ENCODE measurements around the gene FZD1.

DNA sequence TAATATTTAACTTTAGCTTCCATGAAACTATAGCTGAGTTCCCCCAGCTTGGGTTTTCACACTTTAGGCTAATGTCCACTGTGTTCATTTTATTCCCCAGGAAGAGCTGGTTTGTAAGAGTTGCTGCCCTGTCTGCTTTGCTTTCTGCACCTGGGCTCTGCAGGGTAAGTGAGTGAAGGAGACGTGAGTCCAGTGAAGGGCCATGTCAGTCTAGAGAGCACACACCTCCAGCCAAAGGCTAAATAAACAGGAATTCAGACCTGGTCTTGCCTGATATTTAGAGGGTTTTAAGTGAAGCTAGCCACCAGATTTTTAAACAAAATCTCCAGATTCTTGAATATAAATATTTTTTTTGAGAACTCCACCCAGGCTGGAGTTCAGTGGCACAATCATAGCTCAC, 24.5 kb upstream of the FZD1 start:
- TF ChIP-seq EZH2 (IDR thresholded peaks at IDR 0.05; ENCODE audit: low read depth) = no peak
- TF ChIP-seq, protein P1, sequence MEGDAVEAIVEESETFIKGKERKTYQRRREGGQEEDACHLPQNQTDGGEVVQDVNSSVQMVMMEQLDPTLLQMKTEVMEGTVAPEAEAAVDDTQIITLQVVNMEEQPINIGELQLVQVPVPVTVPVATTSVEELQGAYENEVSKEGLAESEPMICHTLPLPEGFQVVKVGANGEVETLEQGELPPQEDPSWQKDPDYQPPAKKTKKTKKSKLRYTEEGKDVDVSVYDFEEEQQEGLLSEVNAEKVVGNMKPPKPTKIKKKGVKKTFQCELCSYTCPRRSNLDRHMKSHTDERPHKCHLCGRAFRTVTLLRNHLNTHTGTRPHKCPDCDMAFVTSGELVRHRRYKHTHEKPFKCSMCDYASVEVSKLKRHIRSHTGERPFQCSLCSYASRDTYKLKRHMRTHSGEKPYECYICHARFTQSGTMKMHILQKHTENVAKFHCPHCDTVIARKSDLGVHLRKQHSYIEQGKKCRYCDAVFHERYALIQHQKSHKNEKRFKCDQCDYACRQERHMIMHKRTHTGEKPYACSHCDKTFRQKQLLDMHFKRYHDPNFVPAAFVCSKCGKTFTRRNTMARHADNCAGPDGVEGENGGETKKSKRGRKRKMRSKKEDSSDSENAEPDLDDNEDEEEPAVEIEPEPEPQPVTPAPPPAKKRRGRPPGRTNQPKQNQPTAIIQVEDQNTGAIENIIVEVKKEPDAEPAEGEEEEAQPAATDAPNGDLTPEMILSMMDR (conservative IDR thresholded peaks at IDR 0.05) = no peak

Data from PC-9 (cell line).